ENCODE data around the gene GUCY1A2.

Gene GUCY1A2

DNA sequence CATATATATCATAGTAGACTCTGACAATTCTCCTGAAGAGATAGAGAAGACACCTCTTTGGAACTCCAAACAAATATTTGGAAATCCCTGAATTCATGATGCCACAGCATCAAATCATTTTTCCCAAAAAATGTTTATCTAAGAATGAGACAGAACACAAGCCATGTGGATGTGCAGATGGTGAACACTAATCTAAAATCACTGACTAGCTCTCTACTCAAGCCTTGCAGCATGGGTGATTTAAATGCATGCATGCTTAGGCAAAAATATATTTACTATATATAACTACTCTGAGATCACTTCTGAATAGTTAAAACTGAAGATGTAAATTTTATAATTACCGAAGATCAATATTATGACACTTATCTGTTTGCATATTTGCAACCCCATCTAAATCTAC is 289.9 kb downstream of the GUCY1A2 start:
- Histone ChIP-seq H4K91ac (ENCODE audit: low read depth, low read length, poor library complexity) (no peak overlapping the region), H3K36me3 (replicated peaks in 1 of 2; ENCODE audit: control insufficient read depth in 2 of 2, insufficient read depth in 2 of 2, low read length in 2 of 2) (no peaks in the 10 kb centered on the region), H3K4me1 (ENCODE audit: control insufficient read depth in 2 of 2, insufficient read depth in 1 of 2, low read depth in 1 of 2, low read length in 2 of 2) (no peaks in the 10 kb centered on the region), H2BK15ac (ENCODE audit: low read length) (no peak overlapping the region), H3K4me2 (ENCODE audit: insufficient read depth, low read length, poor library complexity, severe bottlenecking) (no peak overlapping the region), H3K79me1 (ENCODE audit: low read depth, low read length) (no peaks in the 10 kb centered on the region), H3K14ac (ENCODE audit: low read length) (no peak overlapping the region), H3K18ac (ENCODE audit: low read length) (no peak overlapping the region), H3K9me3 (replicated peaks in 1 of 2; ENCODE audit: control insufficient read depth in 2 of 2, insufficient read depth in 1 of 2, low read depth in 1 of 2, low read length in 2 of 2) (no peaks in the 10 kb centered on the region), H2BK12ac (ENCODE audit: low read length) (no peak overlapping the region), H3K4me3 (ENCODE audit: low read length in 2 of 2) (no peak overlapping the region), H2AK5ac (ENCODE audit: low read depth, low read length) (no peak overlapping the region), H3K27ac (replicated peaks; ENCODE audit: low read length) (no peak overlapping the region), H3K23ac (ENCODE audit: low read depth, low read length, poor library complexity) (no peak overlapping the region), H2BK120ac (ENCODE audit: low read depth, low read length) (no peak overlapping the region), H3K9ac (ENCODE audit: low read depth, low read length, poor library complexity) (no peak overlapping the region), H2AFZ (ENCODE audit: low read length) (no peak overlapping the region), H3K4ac (ENCODE audit: low read length) (no peak overlapping the region), H3K27me3 (ENCODE audit: control insufficient read depth in 3 of 3, insufficient read depth in 3 of 3, low read depth in 1 of 3, low read length in 3 of 3) (no peaks in the 10 kb centered on the region), H2BK5ac (ENCODE audit: low read length) (no peak overlapping the region), H4K8ac (ENCODE audit: low read depth, low read length) (no peak overlapping the region)
- no CpG with 5 or more reads among the region's 1 CpG for WGBS, 2 donors (ENCODE audit: extremely low coverage in 2 of 2, insufficient read length in 2 of 2, insufficient replicate concordance in 1 of 2)
- DNase-seq (ENCODE audit: low spot score), result no peak

DNA sequence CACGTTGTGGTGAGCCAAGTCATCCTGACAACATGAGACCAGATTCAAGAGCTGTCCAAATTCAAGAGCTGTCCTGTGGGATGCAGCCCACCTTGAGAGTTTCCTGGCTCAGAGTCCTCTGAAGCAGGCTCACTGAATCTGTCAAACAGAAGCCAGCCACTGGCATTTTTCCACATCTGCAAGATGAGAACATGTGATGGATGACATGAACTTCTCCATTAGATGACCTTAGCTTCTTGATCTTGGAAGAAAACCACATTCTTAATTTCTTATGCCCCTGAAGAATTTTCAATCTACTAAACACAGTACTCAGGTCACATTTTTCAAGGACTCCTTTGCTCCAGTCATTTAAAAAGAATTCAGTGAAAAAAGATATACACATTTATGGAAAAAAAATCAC is 291.0 kb downstream of the GUCY1A2 start:
- Histone ChIP-seq H2AK5ac (ENCODE audit: low read depth, low read length) (no peak overlapping the region), H2BK120ac (ENCODE audit: low read depth, low read length) (no peak overlapping the region), H3K4ac (ENCODE audit: low read length) (no peak overlapping the region), H3K14ac (ENCODE audit: low read length) (no peak overlapping the region), H4K8ac (ENCODE audit: low read depth, low read length) (no peak overlapping the region), H3K27me3 (ENCODE audit: control insufficient read depth in 3 of 3, insufficient read depth in 3 of 3, low read depth in 1 of 3, low read length in 3 of 3) (no peaks in the 10 kb centered on the region), H4K91ac (ENCODE audit: low read depth, low read length, poor library complexity) (no peak overlapping the region), H3K4me3 (ENCODE audit: low read length in 2 of 2) (no peak overlapping the region), H2BK15ac (ENCODE audit: low read length) (no peak overlapping the region), H3K4me1 (ENCODE audit: control insufficient read depth in 2 of 2, insufficient read depth in 1 of 2, low read depth in 1 of 2, low read length in 2 of 2) (no peaks in the 10 kb centered on the region), H2BK5ac (ENCODE audit: low read length) (no peak overlapping the region), H3K9me3 (replicated peaks in 1 of 2; ENCODE audit: control insufficient read depth in 2 of 2, insufficient read depth in 1 of 2, low read depth in 1 of 2, low read length in 2 of 2) (no peaks in the 10 kb centered on the region), H3K4me2 (ENCODE audit: insufficient read depth, low read length, poor library complexity, severe bottlenecking) (no peak overlapping the region), H3K79me1 (ENCODE audit: low read depth, low read length) (no peaks in the 10 kb centered on the region), H3K18ac (ENCODE audit: low read length) (no peak overlapping the region), H2BK12ac (ENCODE audit: low read length) (no peak overlapping the region), H3K27ac (replicated peaks; ENCODE audit: low read length) (no peak overlapping the region), H3K9ac (ENCODE audit: low read depth, low read length, poor library complexity) (no peak overlapping the region), H3K23ac (ENCODE audit: low read depth, low read length, poor library complexity) (no peak overlapping the region), H2AFZ (ENCODE audit: low read length) (no peak overlapping the region), H3K36me3 (replicated peaks in 1 of 2; ENCODE audit: control insufficient read depth in 2 of 2, insufficient read depth in 2 of 2, low read length in 2 of 2) (no peaks in the 10 kb centered on the region)
- no peak for DNase-seq (ENCODE audit: low spot score)
- WGBS, 2 donors (ENCODE audit: extremely low coverage in 2 of 2, insufficient read length in 2 of 2, insufficient replicate concordance in 1 of 2), result no CpG with 5 or more reads among the region's 1 CpG

DNA sequence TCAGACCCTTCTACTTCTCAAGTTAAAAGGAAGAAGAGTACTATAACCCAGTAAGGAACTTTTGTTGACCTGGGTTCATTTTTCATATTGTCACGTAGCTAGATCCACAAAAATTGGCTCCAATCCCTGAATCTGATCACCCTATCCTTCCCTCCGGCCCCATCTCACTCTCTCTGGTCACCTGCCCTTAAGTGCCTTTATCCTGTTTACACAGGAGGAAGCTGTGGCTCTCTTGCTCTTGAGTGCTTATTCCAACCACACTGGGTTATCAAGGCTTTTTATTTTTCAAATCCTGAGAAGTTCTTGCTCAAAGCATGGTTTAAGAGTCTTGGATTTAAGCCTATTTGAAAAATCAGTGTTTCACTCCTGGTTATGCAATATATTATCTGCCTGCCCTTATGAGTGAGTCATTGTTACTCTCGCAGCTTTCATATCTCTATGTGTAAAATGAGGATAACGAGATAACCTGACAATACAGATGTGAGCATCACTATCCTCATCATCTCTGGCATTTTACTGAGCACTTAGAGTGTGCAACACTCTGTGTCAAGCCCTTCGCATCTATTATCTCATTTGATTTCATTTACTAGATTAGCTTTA is 293.9 kb downstream of the GUCY1A2 start:
- Histone ChIP-seq H3K79me1 (ENCODE audit: low read depth, low read length) (no peaks in the 10 kb centered on the region), H3K36me3 (replicated peaks in 1 of 2; ENCODE audit: control insufficient read depth in 2 of 2, insufficient read depth in 2 of 2, low read length in 2 of 2) (no peaks in the 10 kb centered on the region), H3K4me3 (ENCODE audit: low read length in 2 of 2) (no peak overlapping the region), H2BK5ac (ENCODE audit: low read length) (no peak overlapping the region), H3K4me1 (ENCODE audit: control insufficient read depth in 2 of 2, insufficient read depth in 1 of 2, low read depth in 1 of 2, low read length in 2 of 2) (no peaks in the 10 kb centered on the region), H3K27me3 (ENCODE audit: control insufficient read depth in 3 of 3, insufficient read depth in 3 of 3, low read depth in 1 of 3, low read length in 3 of 3) (no peaks in the 10 kb centered on the region), H3K9me3 (replicated peaks in 1 of 2; ENCODE audit: control insufficient read depth in 2 of 2, insufficient read depth in 1 of 2, low read depth in 1 of 2, low read length in 2 of 2) (no peaks in the 10 kb centered on the region), H2BK12ac (ENCODE audit: low read length) (no peak overlapping the region), H2AFZ (ENCODE audit: low read length) (no peak overlapping the region), H3K18ac (ENCODE audit: low read length) (no peak overlapping the region), H2AK5ac (ENCODE audit: low read depth, low read length) (no peak overlapping the region), H3K14ac (ENCODE audit: low read length) (no peak overlapping the region), H2BK15ac (ENCODE audit: low read length) (no peak overlapping the region), H4K91ac (ENCODE audit: low read depth, low read length, poor library complexity) (no peak overlapping the region), H3K27ac (replicated peaks; ENCODE audit: low read length) (no peak overlapping the region), H3K9ac (ENCODE audit: low read depth, low read length, poor library complexity) (no peak overlapping the region), H4K8ac (ENCODE audit: low read depth, low read length) (no peak overlapping the region), H3K4me2 (ENCODE audit: insufficient read depth, low read length, poor library complexity, severe bottlenecking) (no peak overlapping the region), H3K4ac (ENCODE audit: low read length) (no peak overlapping the region), H3K23ac (ENCODE audit: low read depth, low read length, poor library complexity) (no peak overlapping the region), H2BK120ac (ENCODE audit: low read depth, low read length) (no peak overlapping the region)
- DNase-seq (ENCODE audit: low spot score), result no peak
- WGBS, 2 donors (ENCODE audit: extremely low coverage in 2 of 2, insufficient read length in 2 of 2, insufficient replicate concordance in 1 of 2), result no CpG with 5 or more reads among the region's 5 CpGs

DNA sequence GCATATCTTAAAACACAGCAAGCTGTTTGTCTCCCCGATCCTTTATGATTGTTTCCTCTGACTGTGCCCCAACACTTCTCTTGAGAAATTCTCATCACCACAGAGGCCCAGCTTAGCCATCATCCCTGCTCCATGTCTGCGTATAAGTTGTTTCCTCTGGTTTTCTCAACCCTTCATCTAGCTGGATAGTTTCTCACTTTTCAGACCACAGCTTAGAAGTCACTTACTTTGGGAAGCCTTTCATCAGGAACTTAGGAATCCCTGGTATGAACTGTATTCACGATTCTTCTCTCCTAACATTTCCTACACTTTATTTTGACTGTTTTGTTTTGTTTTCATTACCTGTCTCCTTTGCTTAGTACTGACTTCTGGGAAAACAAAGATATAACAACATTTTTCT is 295.2 kb downstream of the GUCY1A2 start:
- Histone ChIP-seq H3K4me2 (ENCODE audit: insufficient read depth, low read length, poor library complexity, severe bottlenecking) (no peak overlapping the region), H3K4ac (ENCODE audit: low read length) (no peak overlapping the region), H3K27ac (replicated peaks; ENCODE audit: low read length) (no peak overlapping the region), H2BK12ac (ENCODE audit: low read length) (no peak overlapping the region), H4K91ac (ENCODE audit: low read depth, low read length, poor library complexity) (no peak overlapping the region), H2BK5ac (ENCODE audit: low read length) (no peak overlapping the region), H2AFZ (ENCODE audit: low read length) (no peak overlapping the region), H2BK120ac (ENCODE audit: low read depth, low read length) (no peak overlapping the region), H2BK15ac (ENCODE audit: low read length) (no peak overlapping the region), H3K36me3 (replicated peaks in 1 of 2; ENCODE audit: control insufficient read depth in 2 of 2, insufficient read depth in 2 of 2, low read length in 2 of 2) (no peaks in the 10 kb centered on the region), H3K23ac (ENCODE audit: low read depth, low read length, poor library complexity) (no peak overlapping the region), H3K9me3 (replicated peaks in 1 of 2; ENCODE audit: control insufficient read depth in 2 of 2, insufficient read depth in 1 of 2, low read depth in 1 of 2, low read length in 2 of 2) (no peaks in the 10 kb centered on the region), H3K4me1 (ENCODE audit: control insufficient read depth in 2 of 2, insufficient read depth in 1 of 2, low read depth in 1 of 2, low read length in 2 of 2) (no peaks in the 10 kb centered on the region), H2AK5ac (ENCODE audit: low read depth, low read length) (no peak overlapping the region), H3K14ac (ENCODE audit: low read length) (no peak overlapping the region), H4K8ac (ENCODE audit: low read depth, low read length) (no peak overlapping the region), H3K4me3 (ENCODE audit: low read length in 2 of 2) (no peak overlapping the region), H3K9ac (ENCODE audit: low read depth, low read length, poor library complexity) (no peak overlapping the region), H3K27me3 (ENCODE audit: control insufficient read depth in 3 of 3, insufficient read depth in 3 of 3, low read depth in 1 of 3, low read length in 3 of 3) (no peaks in the 10 kb centered on the region), H3K18ac (ENCODE audit: low read length) (no peak overlapping the region), H3K79me1 (ENCODE audit: low read depth, low read length) (no peaks in the 10 kb centered on the region)
- no peak for DNase-seq (ENCODE audit: low spot score)
- no CpG with 5 or more reads among the region's 3 CpGs for WGBS, 2 donors (ENCODE audit: extremely low coverage in 2 of 2, insufficient read length in 2 of 2, insufficient replicate concordance in 1 of 2)
